ENCODE measurements around the gene TEAD1.

The TEAD1 gene

DNA sequence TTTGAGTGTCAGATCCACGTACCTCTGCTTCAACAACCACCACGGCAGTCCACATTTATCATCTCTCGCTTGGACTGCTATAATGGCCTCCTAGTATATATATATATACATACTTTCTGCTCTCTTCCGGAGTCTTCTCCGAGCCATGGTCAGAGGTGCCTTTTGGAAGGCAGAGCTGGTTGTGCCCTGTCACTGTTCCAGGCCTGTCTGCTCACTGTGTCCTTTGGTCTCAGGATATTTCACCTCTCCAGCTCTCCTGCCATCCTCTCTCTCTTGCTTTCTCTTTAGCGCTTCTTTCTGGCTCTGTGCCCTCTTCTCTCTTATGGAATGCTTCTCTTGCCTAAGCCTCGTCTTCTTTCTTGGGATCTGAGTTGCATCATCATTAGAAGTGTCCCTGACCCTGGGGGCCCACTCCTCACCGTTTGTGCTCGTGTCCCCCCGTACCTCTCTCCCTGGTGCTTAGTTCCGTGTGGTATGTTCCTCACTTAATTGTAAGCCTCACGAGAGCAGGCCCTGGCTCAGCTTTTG lies 248.8 kb downstream of the TEAD1 start:
- DNase-seq (ENCODE audit: low read depth, low spot score): no peak
- in situ Hi-C loops (cut with HindIII; ENCODE audit: low sequenced_read_pairs): no loop called here
- TF ChIP-seq, protein P1, sequence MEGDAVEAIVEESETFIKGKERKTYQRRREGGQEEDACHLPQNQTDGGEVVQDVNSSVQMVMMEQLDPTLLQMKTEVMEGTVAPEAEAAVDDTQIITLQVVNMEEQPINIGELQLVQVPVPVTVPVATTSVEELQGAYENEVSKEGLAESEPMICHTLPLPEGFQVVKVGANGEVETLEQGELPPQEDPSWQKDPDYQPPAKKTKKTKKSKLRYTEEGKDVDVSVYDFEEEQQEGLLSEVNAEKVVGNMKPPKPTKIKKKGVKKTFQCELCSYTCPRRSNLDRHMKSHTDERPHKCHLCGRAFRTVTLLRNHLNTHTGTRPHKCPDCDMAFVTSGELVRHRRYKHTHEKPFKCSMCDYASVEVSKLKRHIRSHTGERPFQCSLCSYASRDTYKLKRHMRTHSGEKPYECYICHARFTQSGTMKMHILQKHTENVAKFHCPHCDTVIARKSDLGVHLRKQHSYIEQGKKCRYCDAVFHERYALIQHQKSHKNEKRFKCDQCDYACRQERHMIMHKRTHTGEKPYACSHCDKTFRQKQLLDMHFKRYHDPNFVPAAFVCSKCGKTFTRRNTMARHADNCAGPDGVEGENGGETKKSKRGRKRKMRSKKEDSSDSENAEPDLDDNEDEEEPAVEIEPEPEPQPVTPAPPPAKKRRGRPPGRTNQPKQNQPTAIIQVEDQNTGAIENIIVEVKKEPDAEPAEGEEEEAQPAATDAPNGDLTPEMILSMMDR (IDR thresholded peaks at IDR 0.05; ENCODE audit: low read depth, low read length): no peak
- H3K4me3 ChIP-seq (ENCODE audit: low read depth, low read length): no peak overlapping the region

DNA sequence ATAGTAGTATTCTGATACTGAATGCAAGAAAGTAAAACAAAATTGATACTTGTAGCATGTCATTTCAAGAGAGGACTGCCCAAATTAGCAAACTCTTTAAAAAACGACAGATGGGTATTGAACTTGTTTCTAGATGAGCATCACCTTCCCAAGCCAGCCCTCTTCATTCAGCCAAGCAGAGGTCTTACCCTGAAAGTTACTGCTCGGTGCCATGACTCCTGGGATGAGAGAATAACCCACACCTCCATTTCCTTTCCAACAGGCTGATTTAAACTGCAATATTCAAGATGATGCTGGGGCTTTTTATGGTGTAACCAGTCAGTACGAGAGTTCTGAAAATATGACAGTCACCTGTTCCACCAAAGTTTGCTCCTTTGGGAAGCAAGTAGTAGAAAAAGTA lies 250.4 kb downstream of the TEAD1 start:
- TF ChIP-seq, protein P1 (IDR thresholded peaks at IDR 0.05; ENCODE audit: low read depth, low read length): no peak
- H3K4me3 ChIP-seq (ENCODE audit: low read depth, low read length): no peak overlapping the region
- no peak for DNase-seq (ENCODE audit: low read depth, low spot score)
- in situ Hi-C loops (cut with HindIII; ENCODE audit: low sequenced_read_pairs): no loop called here

DNA sequence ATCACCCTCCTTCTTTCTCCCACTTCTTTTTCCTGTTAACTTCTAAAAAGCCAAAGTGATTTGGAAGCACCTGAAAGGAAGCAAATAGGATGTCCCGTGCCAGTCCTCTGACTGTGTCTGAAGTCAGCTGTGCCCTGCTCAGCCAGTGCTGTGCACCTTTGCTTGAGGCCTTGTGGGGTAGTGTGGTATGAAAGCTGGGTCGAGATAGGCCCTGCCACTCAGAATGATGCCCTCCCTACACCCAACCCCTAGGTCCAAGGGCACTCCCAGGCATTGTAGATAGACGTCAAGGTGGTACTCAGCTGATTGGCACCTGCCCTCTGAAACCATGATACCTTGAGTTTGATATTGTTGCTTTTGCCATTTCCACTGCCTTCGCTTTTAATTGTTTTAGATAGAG lies 251.3 kb downstream of the TEAD1 start:
- in situ Hi-C loops (cut with HindIII; ENCODE audit: low sequenced_read_pairs): no loop called here
- DNase-seq (ENCODE audit: low read depth, low spot score): no peak

DNA sequence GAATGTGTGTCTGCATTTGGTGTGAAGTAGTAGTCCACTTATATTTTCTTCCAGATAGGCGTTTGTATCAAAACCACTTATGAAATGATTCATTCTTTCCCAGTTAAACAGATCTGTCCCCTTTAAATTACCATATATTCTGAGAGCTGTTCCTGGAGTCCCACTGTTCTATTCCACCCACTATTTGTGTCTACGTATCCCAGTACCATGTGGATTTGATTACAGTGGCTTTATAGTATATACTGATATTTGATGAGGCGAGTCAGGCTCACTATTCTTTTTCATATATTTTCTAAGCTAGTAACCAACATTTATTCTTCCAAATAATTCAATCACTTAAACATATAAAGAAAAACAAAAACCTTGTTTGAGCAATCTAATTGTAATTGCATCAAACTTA lies 253.0 kb downstream of the TEAD1 start:
- TF ChIP-seq, protein P1 (IDR thresholded peaks at IDR 0.05; ENCODE audit: low read depth, low read length): no peak
- in situ Hi-C loops (cut with HindIII; ENCODE audit: low sequenced_read_pairs): no loop called here
- no peak overlapping the region for H3K4me3 ChIP-seq (ENCODE audit: low read depth, low read length)
- DNase-seq (ENCODE audit: low read depth, low spot score): no peak

More for the DNA sequence above, 251.3 kb downstream of the TEAD1 start:
- TF ChIP-seq, protein P1 (IDR thresholded peaks at IDR 0.05; ENCODE audit: low read depth, low read length): no peak
- H3K4me3 ChIP-seq (ENCODE audit: low read depth, low read length): no peak overlapping the region

DNA sequence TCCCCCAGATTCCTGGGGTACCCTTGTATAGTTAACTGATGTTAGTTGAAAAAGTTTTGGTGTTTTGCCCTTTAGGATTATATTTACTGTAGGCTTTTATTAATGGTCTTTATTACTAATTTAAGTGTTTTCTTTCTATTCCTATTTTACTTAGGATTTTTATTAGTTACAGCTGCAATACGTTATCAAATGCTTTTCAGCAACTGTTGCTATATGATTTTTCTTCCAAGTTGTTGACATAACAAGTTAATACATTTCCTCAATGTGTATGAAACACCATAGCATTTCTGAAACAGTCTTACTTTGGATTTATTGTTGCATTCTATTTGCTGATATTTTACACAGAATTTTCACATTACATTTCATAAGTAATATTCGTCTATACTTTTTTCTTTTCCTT lies 253.7 kb downstream of the TEAD1 start:
- in situ Hi-C loops (cut with HindIII; ENCODE audit: low sequenced_read_pairs): no loop called here
- DNase-seq (ENCODE audit: low read depth, low spot score): no peak
- H3K4me3 ChIP-seq (ENCODE audit: low read depth, low read length): no peak overlapping the region
- TF ChIP-seq, protein P1 (IDR thresholded peaks at IDR 0.05; ENCODE audit: low read depth, low read length): no peak

DNA sequence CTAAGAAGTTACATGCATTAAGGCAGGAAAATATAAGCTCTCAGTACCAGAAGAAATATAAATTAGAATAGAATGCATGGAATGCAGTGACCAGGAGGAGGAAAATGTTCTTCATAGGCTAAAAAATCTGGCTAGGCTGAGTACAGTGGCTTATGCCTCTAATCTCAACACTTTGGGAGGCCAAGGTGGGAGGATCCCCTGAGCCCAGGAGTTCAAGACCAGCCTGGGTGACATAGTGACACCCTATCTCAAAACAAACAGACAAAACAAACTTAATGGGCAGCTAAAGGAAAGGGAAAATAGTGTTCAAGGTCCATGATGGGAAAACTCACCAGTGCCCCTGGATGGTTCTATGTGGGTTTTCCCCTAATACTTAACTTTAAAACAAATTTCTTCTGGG lies 256.6 kb downstream of the TEAD1 start:
- no peak for DNase-seq (ENCODE audit: low read depth, low spot score)
- TF ChIP-seq, protein P1 (IDR thresholded peaks at IDR 0.05; ENCODE audit: low read depth, low read length): no peak
- in situ Hi-C loops (cut with HindIII; ENCODE audit: low sequenced_read_pairs): no loop called here
- H3K4me3 ChIP-seq (ENCODE audit: low read depth, low read length): no peak overlapping the region

DNA sequence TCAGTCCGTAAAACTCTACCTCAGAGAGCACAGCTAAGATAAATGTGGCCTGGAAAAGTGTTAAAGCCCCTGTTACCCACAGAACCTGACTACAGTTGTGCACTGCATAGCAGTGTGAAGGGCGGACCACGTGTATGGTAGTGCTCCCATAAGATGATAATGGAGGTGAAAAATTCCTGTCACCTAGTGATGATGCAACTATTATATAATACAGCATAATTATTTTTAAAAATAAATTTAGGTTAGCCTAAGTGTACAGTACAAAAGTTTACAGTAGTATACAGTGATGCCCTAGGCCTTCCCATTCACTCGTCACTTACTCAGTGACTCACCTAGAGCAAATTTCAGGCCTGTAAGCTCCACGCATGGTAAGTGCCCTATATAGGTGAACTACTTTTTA lies 258.3 kb downstream of the TEAD1 start:
- no peak overlapping the region for H3K4me3 ChIP-seq (ENCODE audit: low read depth, low read length)
- no peak for DNase-seq (ENCODE audit: low read depth, low spot score)
- TF ChIP-seq, protein P1 (IDR thresholded peaks at IDR 0.05; ENCODE audit: low read depth, low read length): no peak
- in situ Hi-C loops (cut with HindIII; ENCODE audit: low sequenced_read_pairs): no loop called here
